IPS-NIHi7 (cell line): ENCODE data around the gene TADA2A.

Source experiments
- DNase-seq: peaks from one replicate; pipeline ENCODE4 v3.0.0; 2012; ENCODE audit warnings: mixed read lengths; ENCODE audit errors: extremely low spot score

Gene TADA2A

GRCh38 chr17:37462492-37462891, 55.8 kb downstream of the TADA2A start:
- no peak for DNase-seq

- DNase-seq, result no peak
Observed at GRCh38 chr17:37463039-37463438, 56.4 kb downstream of the TADA2A start.

GRCh38 chr17:37465069-37465616, 58.5 kb downstream of the TADA2A start:
- DNase-seq, result no peak

GRCh38 chr17:37466471-37466870, 59.8 kb downstream of the TADA2A start:
- no peak for DNase-seq

GRCh38 chr17:37470181-37470580, 63.5 kb downstream of the TADA2A start:
- DNase-seq, result no peak

- DNase-seq, result no peak
Observed at GRCh38 chr17:37475731-37476420, 69.2 kb downstream of the TADA2A start.

- DNase-seq, result no peak
Observed at GRCh38 chr17:37476431-37477120, 69.9 kb downstream of the TADA2A start.

GRCh38 chr17:37478187-37478586, 71.5 kb downstream of the TADA2A start:
- no peak for DNase-seq

- no peak for DNase-seq
Observed at GRCh38 chr17:37479025-37479424, 72.3 kb downstream of the TADA2A start.

GRCh38 chr17:37480427-37480826, 73.7 kb downstream of the TADA2A start:
- DNase-seq, result no peak

GRCh38 chr17:37481001-37481665, 74.4 kb downstream of the TADA2A start:
- DNase-seq, result no peak

- no peak for DNase-seq
Observed at GRCh38 chr17:37483311-37484039, 76.8 kb downstream of the TADA2A start.

GRCh38 chr17:37485938-37486570, 79.4 kb downstream of the TADA2A start:
- no peak for DNase-seq

GRCh38 chr17:37488009-37488604, 81.4 kb downstream of the TADA2A start:
- peak; percentile 45 for DNase-seq

- DNase-seq, result peak; percentile 77
Observed at GRCh38 chr17:37488607-37489196, 82.0 kb downstream of the TADA2A start.

GRCh38 chr17:37489197-37490001, 82.7 kb downstream of the TADA2A start, which contains the start of gene DUSP14:
DUSP14 (plus strand) TSS chr17:37489891; CDS start chr17:37512273, 22,382 bp downstream.
- DNase-seq, result peak; percentile 92

GRCh38 chr17:37490022-37490587, 83.4 kb downstream of the TADA2A start:
- DNase-seq, result peak; percentile 74

GRCh38 chr17:37490638-37491614, 84.2 kb downstream of the TADA2A start:
- peak; percentile 68 for DNase-seq
